ENCODE results near the gene UBASH3A.
A peak's percentile ranks its signal among the peaks of the same experiment; 100 is the strongest.

The UBASH3A gene

DNA sequence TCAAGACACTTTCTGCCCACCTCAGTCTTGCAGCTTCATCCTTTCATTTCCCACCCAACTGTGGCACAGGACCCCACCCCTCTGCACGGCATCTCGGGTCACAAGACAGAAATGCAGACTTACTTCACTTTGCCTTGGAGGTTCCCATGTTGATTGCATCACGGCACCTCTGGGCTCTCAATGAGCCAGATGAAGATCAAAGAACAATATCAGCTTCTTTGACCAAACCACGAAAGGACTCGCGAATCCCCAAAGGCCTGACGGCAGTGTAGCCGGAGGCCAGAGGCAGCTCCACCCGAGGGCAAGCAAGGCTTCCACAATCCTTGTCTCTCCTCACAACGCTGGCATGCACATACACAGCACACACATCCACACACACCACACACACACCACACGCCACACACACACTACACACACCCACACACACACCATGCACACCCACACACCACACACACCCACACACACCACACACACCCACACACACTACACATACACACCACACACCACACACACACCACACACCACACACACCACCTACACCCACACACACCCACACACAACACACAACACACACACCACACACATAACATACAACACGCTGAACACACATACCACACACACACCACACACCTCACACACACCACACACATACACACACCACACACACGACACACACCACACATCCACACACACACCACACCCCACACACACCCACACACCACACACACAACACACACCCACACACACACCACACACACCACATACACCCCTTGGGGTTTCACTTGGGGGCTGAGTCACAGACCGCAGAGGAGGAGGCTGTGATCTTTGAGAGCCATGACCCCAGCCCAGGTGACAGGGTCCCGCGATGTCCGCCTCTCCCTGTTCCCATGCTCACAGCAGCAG, 35.8 kb downstream of the UBASH3A start (continued):
- TF ChIP-seq ZNF747 (tag by site-specific recombination; IDR thresholded peaks at IDR 0.05) (no peak), ZNF416 (tag by site-specific recombination; IDR thresholded peaks at IDR 0.05) (no peak), WT1 (tag by site-specific recombination; IDR thresholded peaks at IDR 0.05) (no peak), ZNF121 (tag by site-specific recombination; IDR thresholded peaks at IDR 0.05) (no peak), ZBTB7A (tag by site-specific recombination; IDR thresholded peaks at IDR 0.05; ENCODE audit: low read depth) (no peak), ZBTB1 (tag by site-specific recombination; IDR thresholded peaks at IDR 0.05) (no peak), ZNF792 (tag by site-specific recombination; IDR thresholded peaks at IDR 0.05) (no peak), ZNF146 (tag by site-specific recombination; IDR thresholded peaks at IDR 0.05) (no peak), GLIS1 (tag by site-specific recombination; IDR thresholded peaks at IDR 0.05) (no peak), ZNF76 (tag by site-specific recombination; IDR thresholded peaks at IDR 0.05; ENCODE audit: borderline replicate concordance, low read depth) (no peak), ZNF48 (tag by site-specific recombination; IDR thresholded peaks at IDR 0.05) (no peak), ZNF433 (tag by site-specific recombination; IDR thresholded peaks at IDR 0.05; ENCODE audit: low read depth) (no peak), ZNF544 (tag by site-specific recombination; IDR thresholded peaks at IDR 0.05) (no peak), ZNF791 (tag by site-specific recombination; IDR thresholded peaks at IDR 0.05) (peak; percentile 43; the same call in 1 of the 2 replicates), HOXD13 (CRISPR knock-in tag; IDR thresholded peaks at IDR 0.05; ENCODE audit: borderline replicate concordance) (no peak), ZNF558 (tag by site-specific recombination; IDR thresholded peaks at IDR 0.05) (no peak), ZNF292 (tag by site-specific recombination; IDR thresholded peaks at IDR 0.05; ENCODE audit: borderline replicate concordance, low read depth) (no peak), KLF10 (tag by site-specific recombination; IDR thresholded peaks at IDR 0.05) (no peak), ZNF837 (tag by site-specific recombination; IDR thresholded peaks at IDR 0.05) (no peak), ZNF776 (tag by site-specific recombination; IDR thresholded peaks at IDR 0.05; ENCODE audit: borderline replicate concordance) (peak; percentile 60; the same call in 1 of the 2 replicates), ZNF777 (tag by site-specific recombination; IDR thresholded peaks at IDR 0.05; ENCODE audit: borderline replicate concordance) (no peak), ZNF670 (tag by site-specific recombination; IDR thresholded peaks at IDR 0.05; ENCODE audit: low read depth) (peak; percentile 90; the same call in 1 of the 2 replicates), ZNF768 (tag by site-specific recombination; IDR thresholded peaks at IDR 0.05) (no peak), KLF9 (tag by site-specific recombination; IDR thresholded peaks at IDR 0.05; ENCODE audit: low read depth) (peak; percentile 42; the same call in 1 of the 2 replicates), HOXA7 (CRISPR knock-in tag; IDR thresholded peaks at IDR 0.05; ENCODE audit: borderline replicate concordance) (no peak), ZSCAN30 (tag by site-specific recombination; IDR thresholded peaks at IDR 0.05) (no peak), ZNF366 (tag by site-specific recombination; conservative IDR thresholded peaks at IDR 0.05) (no peak), ZFP37 (tag by site-specific recombination; IDR thresholded peaks at IDR 0.05) (no peak), IKZF3 (tag by site-specific recombination; IDR thresholded peaks at IDR 0.05) (no peak), ZNF404 (tag by site-specific recombination; IDR thresholded peaks at IDR 0.05) (no peak), ZXDB (tag by site-specific recombination; IDR thresholded peaks at IDR 0.05) (no peak)
- TF ChIP-seq, protein P1, sequence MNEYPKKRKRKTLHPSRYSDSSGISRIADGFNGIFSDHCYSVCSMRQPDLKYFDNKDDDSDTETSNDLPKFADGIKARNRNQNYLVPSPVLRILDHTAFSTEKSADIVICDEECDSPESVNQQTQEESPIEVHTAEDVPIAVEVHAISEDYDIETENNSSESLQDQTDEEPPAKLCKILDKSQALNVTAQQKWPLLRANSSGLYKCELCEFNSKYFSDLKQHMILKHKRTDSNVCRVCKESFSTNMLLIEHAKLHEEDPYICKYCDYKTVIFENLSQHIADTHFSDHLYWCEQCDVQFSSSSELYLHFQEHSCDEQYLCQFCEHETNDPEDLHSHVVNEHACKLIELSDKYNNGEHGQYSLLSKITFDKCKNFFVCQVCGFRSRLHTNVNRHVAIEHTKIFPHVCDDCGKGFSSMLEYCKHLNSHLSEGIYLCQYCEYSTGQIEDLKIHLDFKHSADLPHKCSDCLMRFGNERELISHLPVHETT (tag by site-specific recombination; IDR thresholded peaks at IDR 0.05) = no peak
- TF ChIP-seq, protein P2, sequence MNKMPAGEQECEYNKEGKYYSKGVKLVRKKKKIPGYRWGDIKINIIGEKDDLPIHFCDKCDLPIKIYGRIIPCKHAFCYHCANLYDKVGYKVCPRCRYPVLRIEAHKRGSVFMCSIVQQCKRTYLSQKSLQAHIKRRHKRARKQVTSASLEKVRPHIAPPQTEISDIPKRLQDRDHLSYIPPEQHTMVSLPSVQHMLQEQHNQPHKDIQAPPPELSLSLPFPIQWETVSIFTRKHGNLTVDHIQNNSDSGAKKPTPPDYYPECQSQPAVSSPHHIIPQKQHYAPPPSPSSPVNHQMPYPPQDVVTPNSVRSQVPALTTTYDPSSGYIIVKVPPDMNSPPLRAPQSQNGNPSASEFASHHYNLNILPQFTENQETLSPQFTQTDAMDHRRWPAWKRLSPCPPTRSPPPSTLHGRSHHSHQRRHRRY (tag by site-specific recombination; IDR thresholded peaks at IDR 0.05) = no peak
- TF ChIP-seq, protein P3, sequence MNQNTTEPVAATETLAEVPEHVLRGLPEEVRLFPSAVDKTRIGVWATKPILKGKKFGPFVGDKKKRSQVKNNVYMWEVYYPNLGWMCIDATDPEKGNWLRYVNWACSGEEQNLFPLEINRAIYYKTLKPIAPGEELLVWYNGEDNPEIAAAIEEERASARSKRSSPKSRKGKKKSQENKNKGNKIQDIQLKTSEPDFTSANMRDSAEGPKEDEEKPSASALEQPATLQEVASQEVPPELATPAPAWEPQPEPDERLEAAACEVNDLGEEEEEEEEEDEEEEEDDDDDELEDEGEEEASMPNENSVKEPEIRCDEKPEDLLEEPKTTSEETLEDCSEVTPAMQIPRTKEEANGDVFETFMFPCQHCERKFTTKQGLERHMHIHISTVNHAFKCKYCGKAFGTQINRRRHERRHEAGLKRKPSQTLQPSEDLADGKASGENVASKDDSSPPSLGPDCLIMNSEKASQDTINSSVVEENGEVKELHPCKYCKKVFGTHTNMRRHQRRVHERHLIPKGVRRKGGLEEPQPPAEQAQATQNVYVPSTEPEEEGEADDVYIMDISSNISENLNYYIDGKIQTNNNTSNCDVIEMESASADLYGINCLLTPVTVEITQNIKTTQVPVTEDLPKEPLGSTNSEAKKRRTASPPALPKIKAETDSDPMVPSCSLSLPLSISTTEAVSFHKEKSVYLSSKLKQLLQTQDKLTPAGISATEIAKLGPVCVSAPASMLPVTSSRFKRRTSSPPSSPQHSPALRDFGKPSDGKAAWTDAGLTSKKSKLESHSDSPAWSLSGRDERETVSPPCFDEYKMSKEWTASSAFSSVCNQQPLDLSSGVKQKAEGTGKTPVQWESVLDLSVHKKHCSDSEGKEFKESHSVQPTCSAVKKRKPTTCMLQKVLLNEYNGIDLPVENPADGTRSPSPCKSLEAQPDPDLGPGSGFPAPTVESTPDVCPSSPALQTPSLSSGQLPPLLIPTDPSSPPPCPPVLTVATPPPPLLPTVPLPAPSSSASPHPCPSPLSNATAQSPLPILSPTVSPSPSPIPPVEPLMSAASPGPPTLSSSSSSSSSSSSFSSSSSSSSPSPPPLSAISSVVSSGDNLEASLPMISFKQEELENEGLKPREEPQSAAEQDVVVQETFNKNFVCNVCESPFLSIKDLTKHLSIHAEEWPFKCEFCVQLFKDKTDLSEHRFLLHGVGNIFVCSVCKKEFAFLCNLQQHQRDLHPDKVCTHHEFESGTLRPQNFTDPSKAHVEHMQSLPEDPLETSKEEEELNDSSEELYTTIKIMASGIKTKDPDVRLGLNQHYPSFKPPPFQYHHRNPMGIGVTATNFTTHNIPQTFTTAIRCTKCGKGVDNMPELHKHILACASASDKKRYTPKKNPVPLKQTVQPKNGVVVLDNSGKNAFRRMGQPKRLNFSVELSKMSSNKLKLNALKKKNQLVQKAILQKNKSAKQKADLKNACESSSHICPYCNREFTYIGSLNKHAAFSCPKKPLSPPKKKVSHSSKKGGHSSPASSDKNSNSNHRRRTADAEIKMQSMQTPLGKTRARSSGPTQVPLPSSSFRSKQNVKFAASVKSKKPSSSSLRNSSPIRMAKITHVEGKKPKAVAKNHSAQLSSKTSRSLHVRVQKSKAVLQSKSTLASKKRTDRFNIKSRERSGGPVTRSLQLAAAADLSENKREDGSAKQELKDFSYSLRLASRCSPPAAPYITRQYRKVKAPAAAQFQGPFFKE (tag by site-specific recombination; IDR thresholded peaks at IDR 0.05; ENCODE audit: borderline replicate concordance) = no peak
